GM12872 (cell line): Measurements from ENCODE around the gene PPP1R37.
A peak's percentile ranks its signal among the peaks of the same experiment; 100 is the strongest.

Experiments used
- TF ChIP-seq, protein P1 (sequence below): IDR thresholded peaks from 3 replicates; pipeline ENCODE4 v1.5.1; 2011; ENCODE audit warnings: low read depth, mild to moderate bottlenecking, low read length, moderate library complexity; ENCODE audit not compliant: insufficient read depth

Gene PPP1R37

DNA sequence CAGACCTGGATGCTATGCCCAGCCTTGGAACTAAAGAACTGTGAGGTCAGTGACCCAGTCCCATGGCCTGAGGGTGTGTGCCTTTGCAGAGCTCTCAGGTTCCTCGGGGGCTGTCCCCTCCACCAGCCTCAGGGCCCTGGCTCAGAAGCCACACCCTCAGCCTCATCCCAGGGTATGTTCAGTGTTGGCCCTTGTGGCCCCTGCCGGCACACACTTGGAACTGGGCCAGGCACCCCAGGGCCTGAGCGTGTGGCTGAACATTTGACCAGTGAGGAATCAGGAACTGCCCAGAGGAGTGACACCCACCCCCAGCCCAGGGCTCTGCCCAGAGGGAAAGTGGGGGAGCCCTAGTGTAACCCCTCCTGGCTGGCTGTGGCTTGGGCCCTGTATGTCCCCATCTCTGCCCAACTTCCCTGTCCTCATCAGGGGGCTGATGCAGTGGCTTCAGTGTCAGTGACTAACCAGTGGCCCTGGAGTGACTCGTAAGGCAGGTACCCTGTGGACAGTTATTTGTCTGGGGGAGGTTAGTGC is 57.8 kb downstream of the PPP1R37 start:
- TF ChIP-seq, protein P1, sequence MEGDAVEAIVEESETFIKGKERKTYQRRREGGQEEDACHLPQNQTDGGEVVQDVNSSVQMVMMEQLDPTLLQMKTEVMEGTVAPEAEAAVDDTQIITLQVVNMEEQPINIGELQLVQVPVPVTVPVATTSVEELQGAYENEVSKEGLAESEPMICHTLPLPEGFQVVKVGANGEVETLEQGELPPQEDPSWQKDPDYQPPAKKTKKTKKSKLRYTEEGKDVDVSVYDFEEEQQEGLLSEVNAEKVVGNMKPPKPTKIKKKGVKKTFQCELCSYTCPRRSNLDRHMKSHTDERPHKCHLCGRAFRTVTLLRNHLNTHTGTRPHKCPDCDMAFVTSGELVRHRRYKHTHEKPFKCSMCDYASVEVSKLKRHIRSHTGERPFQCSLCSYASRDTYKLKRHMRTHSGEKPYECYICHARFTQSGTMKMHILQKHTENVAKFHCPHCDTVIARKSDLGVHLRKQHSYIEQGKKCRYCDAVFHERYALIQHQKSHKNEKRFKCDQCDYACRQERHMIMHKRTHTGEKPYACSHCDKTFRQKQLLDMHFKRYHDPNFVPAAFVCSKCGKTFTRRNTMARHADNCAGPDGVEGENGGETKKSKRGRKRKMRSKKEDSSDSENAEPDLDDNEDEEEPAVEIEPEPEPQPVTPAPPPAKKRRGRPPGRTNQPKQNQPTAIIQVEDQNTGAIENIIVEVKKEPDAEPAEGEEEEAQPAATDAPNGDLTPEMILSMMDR: no peak

DNA sequence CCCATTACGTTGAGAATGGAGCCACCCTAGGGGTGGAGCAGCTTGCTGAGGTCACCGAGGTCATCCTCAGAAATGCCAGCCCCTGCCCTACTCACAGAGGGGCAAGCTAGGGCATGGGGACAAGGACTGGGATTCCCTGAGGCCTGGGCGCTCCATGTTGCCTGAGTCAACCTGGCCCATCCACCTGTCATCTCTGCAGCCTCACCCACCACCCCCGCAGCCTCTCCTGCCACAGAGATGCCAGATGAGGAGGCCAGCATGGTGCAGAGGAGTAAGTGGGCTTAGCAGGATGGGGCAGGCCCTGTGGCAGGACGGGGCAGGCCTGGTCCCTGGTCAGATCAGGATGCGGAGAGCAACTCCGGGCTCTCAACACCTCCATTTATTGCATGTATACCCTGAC is 58.3 kb downstream of the PPP1R37 start:
- TF ChIP-seq, protein P1: no peak

DNA sequence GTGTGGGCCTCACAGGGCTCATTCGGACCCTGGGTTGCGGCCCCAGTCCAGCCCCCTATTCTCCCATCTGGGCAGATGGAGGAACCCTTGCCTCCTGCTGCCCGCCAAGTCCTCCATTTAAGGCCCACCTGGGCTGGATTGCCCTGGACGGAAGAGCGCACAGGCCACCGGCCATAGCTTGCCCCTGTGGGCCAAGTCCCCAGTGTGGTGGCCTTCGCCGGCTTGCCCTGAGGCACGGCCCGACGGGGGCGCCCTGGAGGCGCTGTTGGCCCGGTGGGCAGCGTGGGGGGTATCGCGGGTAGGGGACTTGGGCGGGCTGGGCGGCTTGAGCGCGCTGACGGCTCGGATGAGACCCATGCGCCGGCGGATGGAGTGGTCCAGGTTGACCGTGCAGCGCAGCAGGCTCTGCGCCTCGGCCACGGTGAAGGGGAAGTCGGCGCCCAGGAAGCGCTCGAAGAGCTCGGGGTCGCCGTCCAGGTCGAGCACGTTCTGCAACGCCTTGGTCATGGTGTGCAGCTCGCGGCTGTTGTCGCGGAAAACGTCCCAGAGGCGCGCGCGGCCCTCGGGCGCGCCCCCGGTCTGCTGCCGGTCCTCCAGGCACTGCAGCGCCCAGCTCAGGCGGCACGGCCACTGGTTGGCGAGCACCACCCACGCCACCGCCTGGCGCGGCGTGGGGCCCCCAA is 59.0 kb downstream of the PPP1R37 start:
- TF ChIP-seq, protein P1: no peak

DNA sequence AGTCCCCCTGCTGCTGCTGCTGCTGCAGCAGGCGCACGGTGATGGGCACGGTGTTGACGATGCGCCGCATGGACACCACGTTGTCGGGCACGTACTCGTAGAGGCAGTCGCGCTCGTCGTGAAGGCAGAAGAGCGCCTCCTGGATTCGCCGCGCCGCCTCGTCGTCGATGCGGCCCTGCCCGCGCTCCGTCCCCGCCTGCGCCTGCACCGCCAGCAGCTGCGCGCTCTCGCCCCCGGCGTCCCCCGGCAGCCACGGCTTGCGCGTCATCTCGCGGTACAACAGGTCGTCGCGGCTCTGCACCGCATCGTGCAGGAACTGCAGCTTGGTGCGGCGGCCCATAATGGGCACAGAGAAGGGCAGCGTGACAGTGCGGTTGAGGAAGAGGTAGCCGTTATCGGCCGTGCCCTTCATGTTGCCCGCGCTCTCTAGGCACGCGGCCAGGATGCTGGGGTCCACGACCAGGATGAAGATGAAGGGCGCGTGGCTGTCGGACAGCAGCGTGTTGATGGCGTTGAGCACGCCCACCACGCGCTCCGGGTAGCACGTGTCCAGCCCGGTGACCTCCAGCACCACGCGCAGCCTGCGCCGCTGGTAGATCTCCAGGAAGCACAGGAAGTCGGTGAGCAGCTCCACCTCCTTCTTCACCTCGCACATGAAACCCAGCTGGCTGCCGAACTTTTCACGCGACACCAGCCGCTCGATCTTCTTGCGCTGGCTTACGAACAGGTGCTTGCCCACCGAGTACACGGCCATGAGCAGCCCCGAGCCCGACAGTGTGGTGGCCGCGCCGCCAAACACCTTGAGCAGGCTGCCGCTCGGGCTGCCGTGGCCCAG is 59.7 kb downstream of the PPP1R37 start:
- TF ChIP-seq, protein P1: peak; percentile 10; the same call in 1 of the 3 replicates

DNA sequence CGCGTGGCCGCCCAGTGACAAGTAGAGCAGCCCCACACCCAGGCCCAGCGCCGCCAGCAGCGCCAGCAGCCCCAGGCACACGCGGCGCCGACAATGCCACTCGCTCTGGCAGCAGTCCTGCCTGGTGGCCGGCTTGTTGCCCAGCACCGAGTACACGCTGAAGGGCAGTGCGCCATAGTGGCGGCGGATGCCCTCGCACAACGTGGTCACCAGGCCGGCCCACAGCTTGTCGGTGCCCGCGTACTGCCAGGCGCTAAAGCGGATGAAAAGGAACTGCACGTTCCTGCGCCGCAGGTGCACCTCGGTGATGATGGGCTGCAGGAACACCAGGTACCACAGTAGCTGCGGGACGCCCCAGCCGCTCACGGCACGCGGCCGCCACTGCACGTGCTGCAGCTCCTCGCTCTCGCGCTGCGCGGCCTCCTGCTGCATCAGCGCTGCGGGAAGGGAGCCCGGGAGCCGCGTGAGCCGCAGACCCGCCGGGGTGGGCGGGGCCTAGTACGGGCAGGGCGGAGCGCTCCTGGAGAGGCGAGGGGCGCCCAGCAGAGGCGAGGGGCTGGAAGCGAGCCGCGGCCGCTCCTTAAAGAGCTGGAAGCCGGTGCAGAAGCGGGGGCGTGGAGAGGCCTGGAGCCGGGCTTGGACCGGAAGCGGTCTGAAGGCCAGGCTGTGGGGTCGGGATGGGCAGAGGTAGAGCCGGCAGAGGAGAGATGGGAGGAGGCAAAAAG is 60.5 kb downstream of the PPP1R37 start:
- TF ChIP-seq, protein P1: no peak

DNA sequence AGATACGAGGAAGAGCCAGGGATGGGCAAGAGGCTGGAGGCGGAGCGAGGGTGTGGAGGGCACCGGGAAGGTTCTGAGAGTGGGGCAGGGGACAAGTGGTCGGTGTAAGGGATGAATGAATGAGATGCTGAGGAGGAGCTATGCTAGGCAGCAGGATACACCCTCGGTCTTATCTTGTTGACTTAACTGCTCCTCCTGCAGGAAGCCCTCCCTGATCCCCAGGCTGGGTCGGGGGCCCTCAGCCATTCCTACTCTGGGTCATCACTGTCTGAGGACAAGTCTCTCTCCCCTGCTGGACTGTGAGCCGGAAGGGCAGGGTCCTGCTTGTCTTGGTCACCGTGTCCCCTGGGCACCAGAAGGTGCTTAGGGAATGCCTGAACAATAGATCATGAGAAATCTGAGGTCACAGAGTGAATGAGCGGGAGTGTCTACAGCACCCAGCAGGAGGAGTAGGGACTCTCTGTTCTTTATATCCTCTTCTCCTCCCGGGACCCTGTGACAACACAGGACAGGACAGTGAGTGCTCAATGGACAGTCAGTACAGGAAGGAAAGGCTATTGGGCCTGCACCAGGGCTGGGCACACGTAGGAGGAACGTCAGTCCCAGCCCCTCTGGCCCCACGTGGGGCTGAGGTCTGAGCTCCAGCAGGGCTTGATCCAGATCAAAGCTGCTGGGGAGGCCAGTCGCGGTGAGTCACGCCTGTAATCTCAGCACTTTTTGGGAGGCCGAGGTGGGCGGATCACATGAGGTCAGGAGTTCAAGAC is 61.3 kb downstream of the PPP1R37 start:
- TF ChIP-seq, protein P1: no peak
